Memory B cell (primary cell): ENCODE measurements around the gene PLEKHF1.
"Not testable (repeated sequence)": the region's sequence is repeated elsewhere in the genome, so short reads cannot be mapped to it uniquely, and the experiment has no call there.

Experiments
- ATAC-seq: fragments of 150-1000 bp; cut with Tn5 transposase; 2 replicates; pipeline ENCODE4 v1.10.0; 2021; ENCODE audit warnings: low read depth, mild to moderate bottlenecking, moderate library complexity
- DNase-seq, 2 donors: peaks; one replicate each; pipeline ENCODE4 v3.0.0; 2022; ENCODE audit warnings: low spot score in 2 of 2
- H3K27ac Mint-ChIP-seq: one replicate; pipeline ENCODE4 v1.8.0; 2022; ENCODE audit warnings: mild to moderate bottlenecking, moderate library complexity, mixed read lengths
- H3K27me3 Mint-ChIP-seq: one replicate; pipeline ENCODE4 v1.8.0; 2022; ENCODE audit warnings: mixed read lengths
- H3K36me3 Mint-ChIP-seq: one replicate; pipeline ENCODE4 v1.8.0; 2022; ENCODE audit warnings: mild to moderate bottlenecking, mixed read lengths
- H3K4me1 Mint-ChIP-seq: one replicate; pipeline ENCODE4 v1.8.0; 2022; ENCODE audit warnings: mixed read lengths
- H3K4me3 Mint-ChIP-seq: one replicate; pipeline ENCODE4 v1.8.0; 2022; ENCODE audit warnings: mild to moderate bottlenecking, moderate library complexity, mixed read lengths
- H3K9me3 Mint-ChIP-seq: one replicate; pipeline ENCODE4 v1.8.0; 2022; ENCODE audit warnings: mixed read lengths

Gene PLEKHF1

GRCh38 chr19:29626832-29627231 is 38.4 kb upstream of the PLEKHF1 start:
- H3K27ac Mint-ChIP-seq, H3K4me3 Mint-ChIP-seq, H3K9me3 Mint-ChIP-seq, H3K4me1 Mint-ChIP-seq, H3K36me3 Mint-ChIP-seq, ATAC-seq, DNase-seq: not testable (repeated sequence)
- H3K27me3 Mint-ChIP-seq = peaks cover 12% of the 10 kb centered on the region

GRCh38 chr19:29628661-29629385 is 36.4 kb upstream of the PLEKHF1 start:
- Mint-ChIP-seq H3K9me3 (no peaks in the 10 kb centered on the region), H3K27me3 (peaks cover 3% of the 10 kb centered on the region), H3K4me3 (no peak overlapping the region), H3K36me3 (no peaks in the 10 kb centered on the region), H3K27ac (no peak overlapping the region), H3K4me1 (no peaks in the 10 kb centered on the region)
- ATAC-seq = no peak
- no peak for DNase-seq

- Mint-ChIP-seq H3K9me3 (no peaks in the 10 kb centered on the region), H3K27ac (no peak overlapping the region), H3K36me3 (no peaks in the 10 kb centered on the region), H3K4me3 (no peak overlapping the region), H3K27me3 (no peaks in the 10 kb centered on the region), H3K4me1 (no peaks in the 10 kb centered on the region)
- DNase-seq (no peak), ATAC-seq (no peak)
Observed at GRCh38 chr19:29629836-29630534, 35.3 kb upstream of the PLEKHF1 start.

DNA sequence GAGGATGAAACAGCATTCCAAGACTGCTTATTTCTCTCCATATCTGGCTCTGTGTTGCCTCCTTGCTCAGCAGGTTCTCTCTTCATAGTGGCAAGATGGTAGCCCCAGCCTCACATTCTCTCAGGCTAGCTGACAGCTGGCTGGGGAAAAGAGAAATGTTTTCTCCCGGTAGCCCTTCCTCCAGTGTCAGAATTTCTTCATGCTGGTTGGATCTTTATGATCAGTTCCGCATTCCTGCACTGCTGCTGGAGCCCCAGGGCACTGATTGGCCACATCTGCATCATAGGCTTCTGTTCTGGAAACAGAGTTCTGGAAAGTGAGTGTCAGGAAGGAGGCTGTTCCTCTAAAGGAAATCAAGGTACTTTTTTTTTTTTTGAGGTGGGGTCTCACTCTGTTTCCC is 34.6 kb upstream of the PLEKHF1 start:
- no peak overlapping the region for H3K27ac Mint-ChIP-seq
- no peaks in the 10 kb centered on the region for H3K4me1 Mint-ChIP-seq
- H3K36me3 Mint-ChIP-seq = no peaks in the 10 kb centered on the region
- DNase-seq (no peak), ATAC-seq (no peak)
- H3K9me3 Mint-ChIP-seq = no peaks in the 10 kb centered on the region
- H3K27me3 Mint-ChIP-seq = no peaks in the 10 kb centered on the region
- no peak overlapping the region for H3K4me3 Mint-ChIP-seq

DNA sequence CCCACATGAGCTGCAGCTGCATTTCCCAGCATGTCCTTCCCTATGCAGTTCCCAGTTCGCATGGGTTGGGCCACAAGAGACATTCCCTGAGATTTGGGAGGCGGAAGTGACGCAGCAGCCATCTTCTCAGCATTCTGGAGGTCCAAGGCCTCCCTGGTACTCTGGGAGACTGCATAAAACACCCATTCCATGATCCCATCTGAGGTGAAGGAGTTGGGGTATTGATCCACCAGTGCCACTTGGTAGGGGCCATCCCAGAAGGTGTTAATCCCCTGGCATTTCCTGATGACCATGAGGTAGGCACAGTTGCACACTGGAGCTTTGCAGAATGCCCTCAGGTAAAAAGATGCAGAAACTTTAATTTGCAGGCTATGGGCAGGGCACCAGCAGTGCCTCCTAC is 33.8 kb upstream of the PLEKHF1 start:
- Mint-ChIP-seq H3K9me3 (no peaks in the 10 kb centered on the region), H3K4me3 (no peak overlapping the region), H3K27ac (no peak overlapping the region), H3K36me3 (no peaks in the 10 kb centered on the region), H3K4me1 (no peaks in the 10 kb centered on the region), H3K27me3 (no peaks in the 10 kb centered on the region)
- no peak for ATAC-seq
- DNase-seq = no peak

DNA sequence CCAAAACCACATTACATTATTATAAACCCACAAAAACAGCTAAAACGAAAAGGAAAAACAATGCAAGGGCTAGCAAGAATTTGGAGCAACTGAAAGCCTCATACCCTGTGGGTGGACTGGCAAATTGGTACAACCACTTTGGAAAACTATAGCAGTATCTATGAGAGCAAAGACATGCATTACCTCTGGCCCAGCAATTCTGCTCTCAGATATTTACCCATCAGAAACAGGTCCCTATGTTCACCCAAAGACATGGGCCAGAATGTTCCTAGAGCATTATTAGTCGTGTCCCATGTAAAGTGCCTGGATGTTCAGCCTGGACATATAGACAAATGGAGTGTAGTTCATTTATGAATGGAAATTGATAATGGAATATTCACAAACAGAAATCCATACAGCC is 31.3 kb upstream of the PLEKHF1 start:
- no peaks in the 10 kb centered on the region for H3K9me3 Mint-ChIP-seq
- H3K27ac Mint-ChIP-seq = no peak overlapping the region
- no peaks in the 10 kb centered on the region for H3K36me3 Mint-ChIP-seq
- DNase-seq (no peak), ATAC-seq (no peak)
- no peak overlapping the region for H3K4me3 Mint-ChIP-seq
- no peaks in the 10 kb centered on the region for H3K27me3 Mint-ChIP-seq
- H3K4me1 Mint-ChIP-seq = no peaks in the 10 kb centered on the region

DNA sequence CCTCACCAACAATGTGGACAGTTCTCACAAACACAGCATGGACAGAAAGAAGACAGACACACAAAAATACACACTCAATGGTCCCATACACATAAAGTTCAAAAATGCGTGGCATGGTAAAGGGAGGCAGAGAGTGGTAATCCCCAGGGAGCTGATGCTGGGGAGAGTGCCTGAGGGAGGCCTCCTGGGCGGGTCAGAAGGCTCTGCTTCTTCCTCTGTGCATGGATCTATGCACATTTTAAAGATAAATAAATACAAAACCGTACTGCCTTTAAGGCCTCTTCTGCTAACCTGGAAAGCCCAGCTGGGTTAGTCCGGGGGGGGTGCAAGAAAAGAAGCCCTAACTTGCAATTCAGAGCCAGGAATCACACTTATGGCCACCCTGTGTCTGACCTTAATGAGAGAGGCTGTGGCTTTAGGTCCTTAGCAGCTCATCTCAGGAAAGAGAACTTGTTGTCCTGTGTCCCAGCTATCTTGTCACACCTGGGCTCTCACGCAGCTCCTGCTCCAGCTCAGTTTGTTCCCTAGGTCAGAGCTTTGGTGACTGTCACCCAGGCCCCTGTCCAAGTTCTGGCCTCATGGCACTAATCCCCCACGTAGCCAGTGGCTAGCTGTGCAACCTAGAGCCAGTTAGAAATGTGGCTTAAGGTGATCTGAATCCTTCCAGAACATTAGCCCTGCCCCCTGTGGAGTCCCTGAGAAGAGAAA is 30.7 kb upstream of the PLEKHF1 start:
- Mint-ChIP-seq H3K27me3 (no peaks in the 10 kb centered on the region), H3K36me3 (no peaks in the 10 kb centered on the region), H3K4me3 (no peak overlapping the region)

GRCh38 chr19:29635963-29636362 is 29.3 kb upstream of the PLEKHF1 start:
- ATAC-seq = no peak
- no peaks in the 10 kb centered on the region for H3K36me3 Mint-ChIP-seq
- H3K4me3 Mint-ChIP-seq = no peak overlapping the region
- no peaks in the 10 kb centered on the region for H3K27me3 Mint-ChIP-seq
- H3K4me1 Mint-ChIP-seq = no peaks in the 10 kb centered on the region
- H3K9me3 Mint-ChIP-seq = no peaks in the 10 kb centered on the region
- H3K27ac Mint-ChIP-seq = no peak overlapping the region
- DNase-seq = no peak

More for the DNA sequence above, 30.7 kb upstream of the PLEKHF1 start:
- H3K27ac Mint-ChIP-seq = no peak overlapping the region
- DNase-seq = no peak
- no peaks in the 10 kb centered on the region for H3K9me3 Mint-ChIP-seq
- ATAC-seq = no peak
- no peaks in the 10 kb centered on the region for H3K4me1 Mint-ChIP-seq

GRCh38 chr19:29636553-29637360 is 28.5 kb upstream of the PLEKHF1 start:
- Mint-ChIP-seq H3K27me3 (peaks cover 2% of the 10 kb centered on the region), H3K27ac (no peak overlapping the region), H3K36me3 (no peaks in the 10 kb centered on the region), H3K4me3 (no peak overlapping the region), H3K9me3 (no peaks in the 10 kb centered on the region), H3K4me1 (no peaks in the 10 kb centered on the region)
- no peak for ATAC-seq
- DNase-seq = no peak

DNA sequence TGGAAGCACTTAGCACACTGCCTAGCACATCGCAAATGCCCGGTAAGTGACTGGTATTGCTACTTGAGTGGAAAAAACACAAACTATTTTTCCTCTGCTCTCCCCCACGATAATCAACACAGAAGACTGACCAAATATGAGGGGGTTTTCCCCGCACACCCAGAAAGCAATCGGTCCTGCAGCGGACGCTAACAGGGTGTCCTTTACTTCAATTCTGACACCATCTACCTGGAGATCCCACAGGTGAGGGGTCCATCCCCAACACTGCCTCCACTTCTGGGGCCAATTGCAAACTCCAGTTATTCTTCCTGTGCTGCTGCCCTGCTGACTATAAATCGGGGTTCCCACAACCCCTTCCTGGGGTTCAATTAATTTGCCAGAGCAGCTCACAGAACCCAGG is 26.2 kb upstream of the PLEKHF1 start:
- Mint-ChIP-seq H3K27me3 (peaks cover 4% of the 10 kb centered on the region), H3K36me3 (no peaks in the 10 kb centered on the region), H3K27ac (no peak overlapping the region), H3K4me3 (no peak overlapping the region), H3K4me1 (no peaks in the 10 kb centered on the region), H3K9me3 (no peaks in the 10 kb centered on the region)
- ATAC-seq (no peak), DNase-seq (no peak)

DNA sequence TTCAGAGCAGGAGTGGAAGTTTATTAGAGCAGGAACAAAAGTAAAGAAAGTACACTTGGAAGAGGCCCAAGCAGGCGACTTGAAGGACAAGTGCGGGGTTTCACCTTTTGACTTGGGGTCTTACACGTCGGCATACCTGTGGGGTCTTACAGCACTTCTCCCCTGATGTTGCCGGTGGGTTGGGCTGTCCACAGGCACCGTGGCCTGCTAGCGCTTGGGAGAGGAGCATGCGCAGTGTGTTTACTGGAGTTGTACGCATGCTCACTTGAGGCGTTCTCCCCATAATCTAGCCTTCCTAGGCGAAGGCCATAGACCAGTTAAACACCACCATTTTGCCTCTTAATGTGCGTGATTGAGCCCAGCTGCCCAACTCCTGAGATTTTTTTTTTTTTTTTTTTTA is 25.0 kb upstream of the PLEKHF1 start:
- Mint-ChIP-seq H3K4me1 (no peaks in the 10 kb centered on the region), H3K27ac (no peak overlapping the region), H3K27me3 (peaks cover 4% of the 10 kb centered on the region), H3K9me3 (no peaks in the 10 kb centered on the region), H3K4me3 (no peak overlapping the region), H3K36me3 (no peaks in the 10 kb centered on the region)
- no peak for DNase-seq
- no peak for ATAC-seq

- no peak overlapping the region for H3K4me3 Mint-ChIP-seq
- no peak overlapping the region for H3K27ac Mint-ChIP-seq
- ATAC-seq (no peak), DNase-seq (no peak)
- H3K36me3 Mint-ChIP-seq = no peaks in the 10 kb centered on the region
- no peaks in the 10 kb centered on the region for H3K4me1 Mint-ChIP-seq
- H3K9me3 Mint-ChIP-seq = no peaks in the 10 kb centered on the region
- H3K27me3 Mint-ChIP-seq = peaks cover 6% of the 10 kb centered on the region
Observed at GRCh38 chr19:29641597-29641996, 23.7 kb upstream of the PLEKHF1 start.

GRCh38 chr19:29643361-29643935 is 21.8 kb upstream of the PLEKHF1 start:
- peaks cover 7% of the 10 kb centered on the region for H3K27me3 Mint-ChIP-seq
- peak overlapping the region; percentile 21 for H3K27ac Mint-ChIP-seq
- no peaks in the 10 kb centered on the region for H3K9me3 Mint-ChIP-seq
- no peaks in the 10 kb centered on the region for H3K4me1 Mint-ChIP-seq
- H3K4me3 Mint-ChIP-seq = no peak overlapping the region
- H3K36me3 Mint-ChIP-seq = no peaks in the 10 kb centered on the region
- ATAC-seq = no peak
- no peak for DNase-seq
